ENCODE data around the gene STK38L. TPM values are rescaled to one million over a fixed set of nuclear protein-coding genes. Genes with fewer than 3 reads are reported as not detected.

STK38L gene
- polyA plus RNA-seq, 1 donor (not counting 4 experiments of a cell fraction or from before 2014, with no cell fraction given): 25.4 TPM

GRCh38 chr12:27331927-27332324, 87.8 kb downstream of the STK38L start:
- TF ChIP-seq EZH2 (IDR thresholded peaks at IDR 0.05; ENCODE audit: low read length): no peak
- TF ChIP-seq CTCF (optimal IDR thresholded peaks at IDR 0.05 in 1 of 3, IDR thresholded peaks at IDR 0.05 in 1 of 3, conservative IDR thresholded peaks at IDR 0.05 in 1 of 3; ENCODE audit: extremely low read depth in 1 of 3, insufficient read depth in 2 of 3, low read length in 3 of 3): no peak
- no peak for DNase-seq (ENCODE audit: low read depth, low spot score)
- peak; percentile 95 for FAIRE-seq
- Histone ChIP-seq H3K9me1 (ENCODE audit: control insufficient read depth, extremely low read depth, insufficient read depth, low read length) (no peaks in the 10 kb centered on the region), H3K9ac (ENCODE audit: control insufficient read depth, extremely low read depth, insufficient read depth, low read length) (peak overlapping the region; percentile 91), H3K4me1 (ENCODE audit: control insufficient read depth, extremely low read depth, insufficient read depth, low read length) (peaks cover 48% of the 10 kb centered on the region), H3K27me3 (ENCODE audit: control insufficient read depth, extremely low read depth, insufficient read depth, low read length) (no peaks in the 10 kb centered on the region), H3K4me2 (ENCODE audit: control insufficient read depth, extremely low read depth, insufficient read depth, low read depth, low read length) (peak overlapping the region; percentile 86), H3K4me3 (ENCODE audit: control insufficient read depth in 2 of 3, extremely low read depth in 1 of 3, insufficient read depth in 2 of 3, low read depth in 1 of 3, low read length in 3 of 3) (peak overlapping the region; percentile 65 to 87 (median 75)), H4K20me1 (ENCODE audit: control insufficient read depth, extremely low read depth, insufficient read depth, low read length) (no peaks in the 10 kb centered on the region), H3K27ac (ENCODE audit: control insufficient read depth, insufficient read depth, low read length) (peak overlapping the region; percentile 97), H3K36me3 (ENCODE audit: control insufficient read depth in 2 of 2, extremely low read depth in 1 of 2, insufficient read depth in 2 of 2, low read length in 2 of 2) (peaks cover 0 to 3% of the 10 kb centered on the region in 2 experiments), H2AFZ (ENCODE audit: control insufficient read depth, low read length) (peak overlapping the region; percentile 72), H3K9me3 (ENCODE audit: control insufficient read depth, low read depth, low read length) (no peaks in the 10 kb centered on the region), H3K79me2 (ENCODE audit: control insufficient read depth, insufficient read depth, low read length) (peaks cover 35% of the 10 kb centered on the region)
- dilution Hi-C loops (cut with MboI; ENCODE audit: extremely low pct_ligation_motif_present, low sequenced_read_pairs): no loop called here

GRCh38 chr12:27332407-27332713, 88.3 kb downstream of the STK38L start:
- Histone ChIP-seq H3K9ac (ENCODE audit: control insufficient read depth, extremely low read depth, insufficient read depth, low read length) (peak overlapping the region; percentile 91), H3K79me2 (ENCODE audit: control insufficient read depth, insufficient read depth, low read length) (peaks cover 39% of the 10 kb centered on the region), H3K4me3 (ENCODE audit: control insufficient read depth in 2 of 3, extremely low read depth in 1 of 3, insufficient read depth in 2 of 3, low read depth in 1 of 3, low read length in 3 of 3) (peak overlapping the region; percentile 65 to 87 (median 75)), H3K27ac (ENCODE audit: control insufficient read depth, insufficient read depth, low read length) (peak overlapping the region; percentile 97), H3K9me1 (ENCODE audit: control insufficient read depth, extremely low read depth, insufficient read depth, low read length) (no peaks in the 10 kb centered on the region), H3K4me2 (ENCODE audit: control insufficient read depth, extremely low read depth, insufficient read depth, low read depth, low read length) (peak overlapping the region; percentile 86), H3K36me3 (ENCODE audit: control insufficient read depth in 2 of 2, extremely low read depth in 1 of 2, insufficient read depth in 2 of 2, low read length in 2 of 2) (peaks cover 0 to 4% of the 10 kb centered on the region in 2 experiments), H3K4me1 (ENCODE audit: control insufficient read depth, extremely low read depth, insufficient read depth, low read length) (peaks cover 53% of the 10 kb centered on the region), H4K20me1 (ENCODE audit: control insufficient read depth, extremely low read depth, insufficient read depth, low read length) (no peaks in the 10 kb centered on the region), H2AFZ (ENCODE audit: control insufficient read depth, low read length) (peak overlapping the region; percentile 72), H3K27me3 (ENCODE audit: control insufficient read depth, extremely low read depth, insufficient read depth, low read length) (no peaks in the 10 kb centered on the region), H3K9me3 (ENCODE audit: control insufficient read depth, low read depth, low read length) (no peaks in the 10 kb centered on the region)
- TF ChIP-seq EZH2 (IDR thresholded peaks at IDR 0.05; ENCODE audit: low read length) (no peak), CTCF (optimal IDR thresholded peaks at IDR 0.05 in 1 of 3, IDR thresholded peaks at IDR 0.05 in 1 of 3, conservative IDR thresholded peaks at IDR 0.05 in 1 of 3; ENCODE audit: extremely low read depth in 1 of 3, insufficient read depth in 2 of 3, low read length in 3 of 3) (no peak)
- no peak for DNase-seq (ENCODE audit: low read depth, low spot score)
- dilution Hi-C loops (cut with MboI; ENCODE audit: extremely low pct_ligation_motif_present, low sequenced_read_pairs): no loop called here
- no peak for FAIRE-seq
